ENCODE results near the gene STAB2.

The STAB2 gene

GRCh38 chr12:103583008-103583407 is 4.1 kb upstream of the STAB2 start:
- no peak for DNase-seq

GRCh38 chr12:103586132-103586531 is 941 bp upstream of the STAB2 start:
- peak; percentile 32 for DNase-seq

- no peak for DNase-seq
Measured at GRCh38 chr12:103588680-103589079, 1.6 kb downstream of the STAB2 start.

GRCh38 chr12:103589517-103589916 is 2.4 kb downstream of the STAB2 start:
- DNase-seq: no peak

GRCh38 chr12:103590271-103590670 is 3.2 kb downstream of the STAB2 start:
- DNase-seq: no peak

- peak; percentile 16 for DNase-seq
Measured at GRCh38 chr12:103596981-103597380, 9.9 kb downstream of the STAB2 start.

- no peak for DNase-seq
Measured at GRCh38 chr12:103599274-103599673, 12.2 kb downstream of the STAB2 start.

- DNase-seq: peak; percentile 31
Measured at GRCh38 chr12:103600967-103601728, 14.1 kb downstream of the STAB2 start.

- no peak for DNase-seq
Measured at GRCh38 chr12:103620395-103620794, 33.3 kb downstream of the STAB2 start.

GRCh38 chr12:103623716-103624115 is 36.6 kb downstream of the STAB2 start:
- no peak for DNase-seq

GRCh38 chr12:103626498-103626897 is 39.4 kb downstream of the STAB2 start:
- peak; percentile 31 for DNase-seq

GRCh38 chr12:103627189-103627855 is 40.2 kb downstream of the STAB2 start:
- DNase-seq: no peak

- DNase-seq: peak; percentile 88
Measured at GRCh38 chr12:103632554-103633216, 45.6 kb downstream of the STAB2 start.

GRCh38 chr12:103634732-103635131 is 47.7 kb downstream of the STAB2 start:
- no peak for DNase-seq

GRCh38 chr12:103635419-103635818 is 48.3 kb downstream of the STAB2 start:
- DNase-seq: no peak

- no peak for DNase-seq
Measured at GRCh38 chr12:103637021-103637420, 49.9 kb downstream of the STAB2 start.

- DNase-seq: no peak
Measured at GRCh38 chr12:103637429-103637828, 50.4 kb downstream of the STAB2 start.

- no peak for DNase-seq
Measured at GRCh38 chr12:103639983-103640382, 52.9 kb downstream of the STAB2 start.

- peak; percentile 19 for DNase-seq
Measured at GRCh38 chr12:103640410-103640809, 53.3 kb downstream of the STAB2 start.

GRCh38 chr12:103640831-103641230 is 53.8 kb downstream of the STAB2 start:
- no peak for DNase-seq

- DNase-seq: no peak
Measured at GRCh38 chr12:103642240-103642864, 55.3 kb downstream of the STAB2 start.

- DNase-seq: no peak
Measured at GRCh38 chr12:103645202-103645601, 58.1 kb downstream of the STAB2 start.

- DNase-seq: no peak
Measured at GRCh38 chr12:103647267-103647666, 60.2 kb downstream of the STAB2 start.
